ENCODE measurements around the gene TRIM6. TPM values are rescaled to one million over a fixed set of nuclear protein-coding genes. Genes with fewer than 3 reads are reported as not detected.

The TRIM6 gene
- total RNA-seq, 4 donors from 2014 or later, result 1.8 to 3.4 (median 2.5) TPM

DNA sequence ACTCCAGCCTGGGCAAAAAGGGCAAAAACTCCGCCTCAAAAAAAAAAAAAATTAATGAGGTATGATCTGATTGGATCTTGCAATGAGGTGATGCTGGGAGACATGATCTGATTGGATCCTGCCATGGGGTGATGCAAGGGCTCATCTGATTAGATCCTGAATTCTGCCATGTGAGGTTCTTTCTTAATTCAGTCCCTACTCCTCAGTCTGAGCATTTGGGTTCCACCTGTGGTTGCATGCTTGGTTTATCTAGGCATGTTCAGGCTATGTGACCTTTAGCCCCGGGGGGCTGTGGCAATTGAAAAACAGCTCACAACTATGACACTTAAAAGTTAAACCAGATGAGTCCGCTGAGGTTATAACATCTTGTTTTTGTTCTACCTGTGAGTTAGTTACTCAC is 4.8 kb upstream of the TRIM6 start:
- TF ChIP-seq, protein P1, sequence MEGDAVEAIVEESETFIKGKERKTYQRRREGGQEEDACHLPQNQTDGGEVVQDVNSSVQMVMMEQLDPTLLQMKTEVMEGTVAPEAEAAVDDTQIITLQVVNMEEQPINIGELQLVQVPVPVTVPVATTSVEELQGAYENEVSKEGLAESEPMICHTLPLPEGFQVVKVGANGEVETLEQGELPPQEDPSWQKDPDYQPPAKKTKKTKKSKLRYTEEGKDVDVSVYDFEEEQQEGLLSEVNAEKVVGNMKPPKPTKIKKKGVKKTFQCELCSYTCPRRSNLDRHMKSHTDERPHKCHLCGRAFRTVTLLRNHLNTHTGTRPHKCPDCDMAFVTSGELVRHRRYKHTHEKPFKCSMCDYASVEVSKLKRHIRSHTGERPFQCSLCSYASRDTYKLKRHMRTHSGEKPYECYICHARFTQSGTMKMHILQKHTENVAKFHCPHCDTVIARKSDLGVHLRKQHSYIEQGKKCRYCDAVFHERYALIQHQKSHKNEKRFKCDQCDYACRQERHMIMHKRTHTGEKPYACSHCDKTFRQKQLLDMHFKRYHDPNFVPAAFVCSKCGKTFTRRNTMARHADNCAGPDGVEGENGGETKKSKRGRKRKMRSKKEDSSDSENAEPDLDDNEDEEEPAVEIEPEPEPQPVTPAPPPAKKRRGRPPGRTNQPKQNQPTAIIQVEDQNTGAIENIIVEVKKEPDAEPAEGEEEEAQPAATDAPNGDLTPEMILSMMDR (IDR thresholded peaks at IDR 0.05), result no peak
- TF ChIP-seq POLR2AphosphoS5 (IDR thresholded peaks at IDR 0.05) (no peak), EP300 (IDR thresholded peaks at IDR 0.05) (no peak), POLR2A (IDR thresholded peaks at IDR 0.05; ENCODE audit: low read depth) (no peak)
- H3K36me3 ChIP-seq, result no peaks in the 10 kb centered on the region
- intact Hi-C loops (cut with DNase I), result no loop called here
- no peaks in the 10 kb centered on the region for H3K27me3 ChIP-seq
- H3K4me1 ChIP-seq, result peaks cover 0 to 6% (median 5%) of the 10 kb centered on the region in 4 donors
- no peak overlapping the region for H3K27ac ChIP-seq (replicated peaks in 1 of 4)
- H3K9me3 ChIP-seq, result no peaks in the 10 kb centered on the region
- WGBS, result 95% methylated on average over 3 of the region's 3 CpGs
- H3K4me3 ChIP-seq, result no peak overlapping the region
- DNase-seq (ENCODE audit: extremely low spot score), result no peak

DNA sequence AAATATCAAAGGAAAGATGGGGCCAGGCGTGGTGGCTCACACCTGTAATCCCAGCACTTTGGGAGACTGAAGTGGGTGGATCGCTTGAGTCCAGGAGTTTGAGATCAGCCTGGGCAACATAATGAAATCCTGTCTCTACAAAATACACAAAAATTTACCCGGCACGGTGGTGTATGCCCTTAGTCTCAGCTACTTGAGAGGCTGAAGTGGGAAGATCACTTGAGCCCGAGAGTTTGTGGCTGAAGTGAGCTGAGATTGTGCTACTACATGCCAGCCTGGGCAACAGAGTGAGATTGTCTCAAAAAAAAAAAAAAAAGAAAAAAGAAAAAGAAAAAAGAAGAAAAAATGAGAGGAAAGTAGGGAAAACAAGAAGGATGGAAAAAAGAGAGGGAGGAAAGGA is 3.8 kb upstream of the TRIM6 start:
- intact Hi-C loops (cut with DNase I), result no loop called here
- TF ChIP-seq POLR2A (IDR thresholded peaks at IDR 0.05; ENCODE audit: low read depth), result no peak
- no peak for TF ChIP-seq POLR2AphosphoS5 (IDR thresholded peaks at IDR 0.05)
- TF ChIP-seq EP300 (IDR thresholded peaks at IDR 0.05), result no peak
- TF ChIP-seq, protein P1 (IDR thresholded peaks at IDR 0.05), result no peak
- 87% methylated on average over 5 of the region's 5 CpGs for WGBS
- Histone ChIP-seq H3K9me3 (no peaks in the 10 kb centered on the region), H3K4me3 (no peak overlapping the region), H3K36me3 (no peaks in the 10 kb centered on the region), H3K4me1 (peaks cover 4 to 16% (median 12%) of the 10 kb centered on the region in 4 donors), H3K27ac (replicated peaks in 1 of 4) (no peak overlapping the region), H3K27me3 (no peaks in the 10 kb centered on the region)
- DNase-seq (ENCODE audit: extremely low spot score), result no peak

DNA sequence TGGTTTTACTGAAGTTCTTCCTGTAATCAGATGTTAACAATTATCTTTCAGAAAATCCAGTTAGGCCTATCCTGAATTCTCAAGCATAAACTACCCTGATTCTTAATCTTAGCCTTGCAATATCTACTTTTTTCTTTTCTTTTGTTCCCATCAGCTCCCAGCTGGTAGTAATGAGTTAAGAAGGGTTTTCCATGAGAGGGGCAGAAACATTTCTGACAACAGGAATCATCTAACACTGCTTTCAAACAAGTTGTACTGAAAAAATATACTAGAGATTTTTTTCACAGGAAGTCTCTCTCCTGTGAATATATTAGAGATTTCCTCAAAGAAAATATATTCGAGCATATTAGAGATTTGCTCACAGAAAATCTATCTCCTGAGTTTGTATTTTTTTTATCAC is 3.3 kb upstream of the TRIM6 start:
- H3K27ac ChIP-seq (replicated peaks in 1 of 4), result no peak overlapping the region
- intact Hi-C loops (cut with DNase I), result no loop called here
- no peaks in the 10 kb centered on the region for H3K9me3 ChIP-seq
- H3K36me3 ChIP-seq, result no peaks in the 10 kb centered on the region
- TF ChIP-seq, protein P1 (IDR thresholded peaks at IDR 0.05), result no peak
- peaks cover 4 to 21% (median 17%) of the 10 kb centered on the region in 4 donors for H3K4me1 ChIP-seq
- no peak overlapping the region for H3K4me3 ChIP-seq
- 46% methylated on average over 1 of the region's 1 CpG for WGBS
- no peak for DNase-seq (ENCODE audit: extremely low spot score)
- no peaks in the 10 kb centered on the region for H3K27me3 ChIP-seq

DNA sequence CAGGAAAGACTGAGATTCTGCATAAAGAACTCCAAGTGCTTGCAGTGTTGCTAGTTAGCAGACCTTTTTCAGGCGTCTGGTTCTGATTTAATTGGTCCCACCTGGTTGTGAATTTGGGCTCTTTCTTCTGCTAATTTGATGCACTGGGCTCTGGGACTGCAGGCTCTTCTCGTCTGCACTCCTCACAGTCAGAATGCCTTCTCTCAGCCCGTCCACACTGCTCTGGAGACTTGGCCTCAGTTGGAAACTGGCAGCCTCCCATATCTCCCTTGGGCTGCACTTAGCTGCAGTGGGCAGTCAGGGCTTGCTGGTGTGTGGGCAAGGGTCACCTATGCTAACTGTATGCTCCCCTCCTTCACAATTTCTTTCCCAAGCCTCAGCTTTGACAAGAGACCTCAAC is 1.5 kb downstream of the TRIM6 start:
- 34% methylated on average over 3 of the region's 3 CpGs for WGBS

More for the DNA sequence above, 1.5 kb downstream of the TRIM6 start:
- peak overlapping the region in 2 of 4 donors; percentile 1 to 69 for H3K27ac ChIP-seq (replicated peaks in 1 of 4)
- DNase-seq (ENCODE audit: extremely low spot score), result no peak
- H3K36me3 ChIP-seq, result no peaks in the 10 kb centered on the region
- TF ChIP-seq, protein P1 (IDR thresholded peaks at IDR 0.05), result no peak
- no peak for TF ChIP-seq POLR2AphosphoS5 (IDR thresholded peaks at IDR 0.05)
- no peak for TF ChIP-seq EP300 (IDR thresholded peaks at IDR 0.05)
- TF ChIP-seq POLR2A (IDR thresholded peaks at IDR 0.05; ENCODE audit: low read depth), result no peak
- H3K4me3 ChIP-seq, result no peak overlapping the region
- peaks cover 4 to 44% (median 33%) of the 10 kb centered on the region in 4 donors for H3K4me1 ChIP-seq
- no peaks in the 10 kb centered on the region for H3K9me3 ChIP-seq
- no peaks in the 10 kb centered on the region for H3K27me3 ChIP-seq
- intact Hi-C loops (cut with DNase I), result no loop called here

Measured in esophagus muscularis mucosa (tissue), 4 donors.